ENCODE measurements around the gene CEMIP. TPM values are rescaled to one million over a fixed set of nuclear protein-coding genes. Genes with fewer than 3 reads are reported as not detected.

Gene CEMIP
- total RNA-seq, 1 experiment from 2014 or later: 3.1 TPM

DNA sequence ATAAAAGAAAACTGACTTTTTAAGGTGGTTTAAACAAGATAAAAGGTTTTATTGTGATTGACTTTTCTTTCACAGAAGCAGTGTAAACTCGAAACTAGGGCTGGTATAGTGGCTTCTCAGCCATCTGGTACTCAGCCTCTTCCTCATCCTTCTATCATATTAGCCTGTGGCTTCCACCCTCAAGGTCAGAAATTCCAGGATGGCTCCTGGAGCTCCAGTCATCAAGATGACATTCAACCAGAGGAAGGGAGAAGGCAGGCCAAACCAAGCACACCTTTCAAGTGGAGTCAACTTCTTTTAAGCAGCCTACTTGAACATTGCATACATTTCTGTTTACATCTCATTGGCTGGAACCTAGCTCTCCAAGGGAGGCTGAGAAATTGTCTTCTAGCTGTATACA lies 211.8 kb downstream of the CEMIP start:
- H3K36me3 ChIP-seq (ENCODE audit: low read depth, low read length): no peaks in the 10 kb centered on the region; the same call in 1 of the 2 replicates
- ChIA-PET CTCF (no interaction called here), POLR2A (ENCODE audit: unreplicated experiment) (no interaction called here)
- H2AFZ ChIP-seq (ENCODE audit: low read length): no peak overlapping the region
- no peak for TF ChIP-seq EZH2 (IDR thresholded peaks at IDR 0.05; ENCODE audit: low read length, unreplicated experiment)
- no peak for TF ChIP-seq EZH2phosphoT487 (IDR thresholded peaks at IDR 0.05; ENCODE audit: borderline replicate concordance, low read length)
- TF ChIP-seq, protein P1, sequence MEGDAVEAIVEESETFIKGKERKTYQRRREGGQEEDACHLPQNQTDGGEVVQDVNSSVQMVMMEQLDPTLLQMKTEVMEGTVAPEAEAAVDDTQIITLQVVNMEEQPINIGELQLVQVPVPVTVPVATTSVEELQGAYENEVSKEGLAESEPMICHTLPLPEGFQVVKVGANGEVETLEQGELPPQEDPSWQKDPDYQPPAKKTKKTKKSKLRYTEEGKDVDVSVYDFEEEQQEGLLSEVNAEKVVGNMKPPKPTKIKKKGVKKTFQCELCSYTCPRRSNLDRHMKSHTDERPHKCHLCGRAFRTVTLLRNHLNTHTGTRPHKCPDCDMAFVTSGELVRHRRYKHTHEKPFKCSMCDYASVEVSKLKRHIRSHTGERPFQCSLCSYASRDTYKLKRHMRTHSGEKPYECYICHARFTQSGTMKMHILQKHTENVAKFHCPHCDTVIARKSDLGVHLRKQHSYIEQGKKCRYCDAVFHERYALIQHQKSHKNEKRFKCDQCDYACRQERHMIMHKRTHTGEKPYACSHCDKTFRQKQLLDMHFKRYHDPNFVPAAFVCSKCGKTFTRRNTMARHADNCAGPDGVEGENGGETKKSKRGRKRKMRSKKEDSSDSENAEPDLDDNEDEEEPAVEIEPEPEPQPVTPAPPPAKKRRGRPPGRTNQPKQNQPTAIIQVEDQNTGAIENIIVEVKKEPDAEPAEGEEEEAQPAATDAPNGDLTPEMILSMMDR (conservative IDR thresholded peaks at IDR 0.05; ENCODE audit: low read depth, low read length): no peak
- H3K4me1 ChIP-seq (ENCODE audit: insufficient read depth, low read length): peaks cover 28% of the 10 kb centered on the region
- no peak for DNase-seq
- no TSS peak for BruUV-seq (replicated peaks)
- no peak for ATAC-seq
- H3K9ac ChIP-seq (ENCODE audit: low read length): no peak overlapping the region
- no peak overlapping the region for H3K27ac ChIP-seq (ENCODE audit: low read length)
- H3K27me3 ChIP-seq (ENCODE audit: low read length): no peaks in the 10 kb centered on the region
- no peaks in the 10 kb centered on the region for H3K9me2 ChIP-seq (replicated peaks; ENCODE audit: low read length)
- H3F3A ChIP-seq (ENCODE audit: low read length, unreplicated experiment): no peaks in the 10 kb centered on the region
- H4K20me1 ChIP-seq (ENCODE audit: low read length): peaks cover 22% of the 10 kb centered on the region; the same call in 1 of the 2 replicates
- intact Hi-C loops (cut with micrococcal nuclease): no loop called here
- H3K9me3 ChIP-seq (ENCODE audit: low read length): no peaks in the 10 kb centered on the region
- no peak overlapping the region for H3K4me3 ChIP-seq (ENCODE audit: low read length)
- H3K79me2 ChIP-seq (ENCODE audit: low read length): peaks cover 36% of the 10 kb centered on the region
- no peak overlapping the region for H3K4me2 ChIP-seq (ENCODE audit: low read length)

DNA sequence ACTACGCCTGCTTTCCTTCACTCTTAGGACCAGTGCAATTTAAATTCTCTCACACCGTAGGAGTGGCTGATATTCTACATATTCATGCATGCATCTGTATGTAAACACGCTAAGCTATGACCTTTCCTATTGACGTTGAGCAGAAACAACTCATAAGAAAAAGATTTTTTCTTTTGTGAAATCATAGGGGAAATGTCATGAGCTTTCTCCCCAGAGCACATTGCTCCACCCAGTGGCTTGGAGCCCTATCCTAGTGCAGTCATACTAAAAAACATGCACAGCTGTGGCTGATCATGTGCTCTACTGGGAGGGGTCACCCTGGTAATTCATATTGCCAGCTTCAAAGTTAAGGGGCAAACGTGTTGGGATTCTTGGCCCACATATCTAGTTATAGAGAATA lies 212.3 kb downstream of the CEMIP start:
- Histone ChIP-seq H3K4me2 (ENCODE audit: low read length) (no peak overlapping the region), H2AFZ (ENCODE audit: low read length) (no peak overlapping the region), H3K9ac (ENCODE audit: low read length) (no peak overlapping the region), H3K27me3 (ENCODE audit: low read length) (no peaks in the 10 kb centered on the region), H3K36me3 (ENCODE audit: low read depth, low read length) (no peaks in the 10 kb centered on the region), H3K4me3 (ENCODE audit: low read length) (no peak overlapping the region), H3K9me2 (replicated peaks; ENCODE audit: low read length) (no peaks in the 10 kb centered on the region), H3K4me1 (ENCODE audit: insufficient read depth, low read length) (peaks cover 28% of the 10 kb centered on the region), H3K27ac (ENCODE audit: low read length) (no peak overlapping the region), H4K20me1 (ENCODE audit: low read length) (peaks cover 22% of the 10 kb centered on the region; the same call in 1 of the 2 replicates), H3K9me3 (ENCODE audit: low read length) (no peaks in the 10 kb centered on the region), H3K79me2 (ENCODE audit: low read length) (peaks cover 32% of the 10 kb centered on the region), H3F3A (ENCODE audit: low read length, unreplicated experiment) (no peaks in the 10 kb centered on the region)
- intact Hi-C loops (cut with micrococcal nuclease): no loop called here
- POLR2A ChIA-PET (ENCODE audit: unreplicated experiment): no interaction called here
- CTCF ChIA-PET: no interaction called here
- DNase-seq: peak; percentile 17
- TF ChIP-seq EZH2 (IDR thresholded peaks at IDR 0.05; ENCODE audit: low read length, unreplicated experiment): no peak
- TF ChIP-seq, protein P1 (conservative IDR thresholded peaks at IDR 0.05; ENCODE audit: low read depth, low read length): no peak
- TF ChIP-seq EZH2phosphoT487 (IDR thresholded peaks at IDR 0.05; ENCODE audit: borderline replicate concordance, low read length): no peak
- no TSS peak for BruUV-seq (replicated peaks)
- no peak for ATAC-seq

DNA sequence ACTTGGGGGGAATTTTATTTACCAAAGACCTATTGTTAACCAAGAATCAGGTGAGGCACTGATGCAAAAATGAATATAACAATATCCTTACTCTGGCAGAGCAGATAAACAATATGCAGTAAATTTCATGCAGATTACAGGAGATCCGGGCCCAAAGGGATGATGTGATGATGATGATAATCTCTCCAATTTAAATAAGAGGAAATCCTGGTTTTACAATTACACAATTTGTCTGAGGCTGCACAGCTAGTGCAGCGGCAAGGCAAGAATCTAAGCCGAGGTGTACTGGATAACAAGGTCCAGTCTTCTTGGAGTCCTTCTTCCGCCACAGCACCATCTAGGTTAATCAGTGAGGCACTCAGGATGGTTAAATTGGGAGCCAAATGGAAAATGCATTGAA lies 212.8 kb downstream of the CEMIP start:
- ATAC-seq: no peak
- Histone ChIP-seq H3K9ac (ENCODE audit: low read length) (no peak overlapping the region), H3K4me2 (ENCODE audit: low read length) (no peak overlapping the region), H3K27me3 (ENCODE audit: low read length) (no peaks in the 10 kb centered on the region), H3K27ac (ENCODE audit: low read length) (no peak overlapping the region), H3F3A (ENCODE audit: low read length, unreplicated experiment) (no peaks in the 10 kb centered on the region), H3K4me3 (ENCODE audit: low read length) (no peak overlapping the region), H3K36me3 (ENCODE audit: low read depth, low read length) (no peaks in the 10 kb centered on the region), H3K9me3 (ENCODE audit: low read length) (no peaks in the 10 kb centered on the region), H4K20me1 (ENCODE audit: low read length) (peaks cover 17% of the 10 kb centered on the region; the same call in 1 of the 2 replicates), H3K9me2 (replicated peaks; ENCODE audit: low read length) (no peaks in the 10 kb centered on the region), H2AFZ (ENCODE audit: low read length) (no peak overlapping the region), H3K79me2 (ENCODE audit: low read length) (peaks cover 26% of the 10 kb centered on the region), H3K4me1 (ENCODE audit: insufficient read depth, low read length) (peaks cover 22% of the 10 kb centered on the region)
- ChIA-PET POLR2A (ENCODE audit: unreplicated experiment) (no interaction called here), CTCF (no interaction called here)
- TF ChIP-seq, protein P1 (conservative IDR thresholded peaks at IDR 0.05; ENCODE audit: low read depth, low read length): no peak
- no peak for TF ChIP-seq EZH2phosphoT487 (IDR thresholded peaks at IDR 0.05; ENCODE audit: borderline replicate concordance, low read length)
- TF ChIP-seq EZH2 (IDR thresholded peaks at IDR 0.05; ENCODE audit: low read length, unreplicated experiment): no peak
- no TSS peak for BruUV-seq (replicated peaks)
- DNase-seq: no peak
- intact Hi-C loops (cut with micrococcal nuclease): no loop called here

Measured in PC-3 (cell line).